ENCODE results near the gene PRDX5.

- no peak for TF ChIP-seq EZH2phosphoT487 (IDR thresholded peaks at IDR 0.05; ENCODE audit: insufficient read depth, low read depth)
- TF ChIP-seq EZH2 (IDR thresholded peaks at IDR 0.05; ENCODE audit: insufficient read depth, poor library complexity, severe bottlenecking): no peak
These were observed 2.9 kb upstream of the PRDX5 start for GRCh38 chr11:64314805-64315561.

Measured in GM23248 (cell line).